ENCODE data around the gene TNS2. TPM values are rescaled to one million over a fixed set of nuclear protein-coding genes. Genes with fewer than 3 reads are reported as not detected.

TNS2 gene
- total and polyA plus RNA-seq, 2 of the 13 experiments (the other 11 are each of a cell fraction or from before 2014, with no cell fraction given), result 8.9 to 20.4 TPM

DNA sequence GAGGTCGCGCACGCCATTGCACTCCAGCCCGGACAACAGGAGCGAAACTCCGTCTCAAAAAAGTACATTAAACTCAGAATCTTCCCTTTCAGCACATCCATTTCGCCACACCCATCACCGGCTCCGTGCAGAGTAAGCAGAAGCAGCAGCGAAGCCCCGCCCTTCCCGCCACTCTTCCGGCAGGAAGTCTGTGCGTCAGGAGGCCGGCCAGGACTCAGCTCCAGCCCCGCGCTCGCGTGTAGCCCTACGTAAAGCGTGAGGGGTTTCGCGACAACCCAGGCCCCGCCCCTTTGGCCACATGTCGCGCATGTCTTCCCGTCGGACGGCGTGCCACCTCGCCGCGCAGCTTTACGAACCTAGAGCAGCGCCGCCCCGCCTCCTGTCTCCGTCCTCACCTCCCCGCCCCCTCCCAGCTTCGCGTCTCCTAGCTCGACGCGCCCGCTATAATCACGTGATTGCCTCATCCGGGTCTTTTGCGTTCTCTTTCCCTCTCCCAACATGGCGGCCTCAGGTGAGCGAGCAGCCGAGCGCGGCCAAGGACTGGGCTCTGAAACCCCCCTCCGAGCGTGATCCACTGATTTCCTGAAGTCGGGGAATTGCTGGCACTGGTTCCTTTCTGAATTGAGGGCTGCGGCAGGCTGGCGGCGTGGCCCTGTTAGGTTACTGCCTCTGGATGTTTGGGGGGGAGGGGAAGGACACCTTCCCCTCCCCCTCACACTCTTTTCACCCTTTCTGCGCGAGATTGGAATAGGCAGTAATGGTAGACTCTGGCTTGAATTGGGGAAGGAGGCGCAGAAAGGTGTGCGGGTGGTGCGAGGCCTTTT lies 43.7 kb upstream of the TNS2 start, which contains the start of gene EIF4B (continued):
- TF ChIP-seq, protein P1, sequence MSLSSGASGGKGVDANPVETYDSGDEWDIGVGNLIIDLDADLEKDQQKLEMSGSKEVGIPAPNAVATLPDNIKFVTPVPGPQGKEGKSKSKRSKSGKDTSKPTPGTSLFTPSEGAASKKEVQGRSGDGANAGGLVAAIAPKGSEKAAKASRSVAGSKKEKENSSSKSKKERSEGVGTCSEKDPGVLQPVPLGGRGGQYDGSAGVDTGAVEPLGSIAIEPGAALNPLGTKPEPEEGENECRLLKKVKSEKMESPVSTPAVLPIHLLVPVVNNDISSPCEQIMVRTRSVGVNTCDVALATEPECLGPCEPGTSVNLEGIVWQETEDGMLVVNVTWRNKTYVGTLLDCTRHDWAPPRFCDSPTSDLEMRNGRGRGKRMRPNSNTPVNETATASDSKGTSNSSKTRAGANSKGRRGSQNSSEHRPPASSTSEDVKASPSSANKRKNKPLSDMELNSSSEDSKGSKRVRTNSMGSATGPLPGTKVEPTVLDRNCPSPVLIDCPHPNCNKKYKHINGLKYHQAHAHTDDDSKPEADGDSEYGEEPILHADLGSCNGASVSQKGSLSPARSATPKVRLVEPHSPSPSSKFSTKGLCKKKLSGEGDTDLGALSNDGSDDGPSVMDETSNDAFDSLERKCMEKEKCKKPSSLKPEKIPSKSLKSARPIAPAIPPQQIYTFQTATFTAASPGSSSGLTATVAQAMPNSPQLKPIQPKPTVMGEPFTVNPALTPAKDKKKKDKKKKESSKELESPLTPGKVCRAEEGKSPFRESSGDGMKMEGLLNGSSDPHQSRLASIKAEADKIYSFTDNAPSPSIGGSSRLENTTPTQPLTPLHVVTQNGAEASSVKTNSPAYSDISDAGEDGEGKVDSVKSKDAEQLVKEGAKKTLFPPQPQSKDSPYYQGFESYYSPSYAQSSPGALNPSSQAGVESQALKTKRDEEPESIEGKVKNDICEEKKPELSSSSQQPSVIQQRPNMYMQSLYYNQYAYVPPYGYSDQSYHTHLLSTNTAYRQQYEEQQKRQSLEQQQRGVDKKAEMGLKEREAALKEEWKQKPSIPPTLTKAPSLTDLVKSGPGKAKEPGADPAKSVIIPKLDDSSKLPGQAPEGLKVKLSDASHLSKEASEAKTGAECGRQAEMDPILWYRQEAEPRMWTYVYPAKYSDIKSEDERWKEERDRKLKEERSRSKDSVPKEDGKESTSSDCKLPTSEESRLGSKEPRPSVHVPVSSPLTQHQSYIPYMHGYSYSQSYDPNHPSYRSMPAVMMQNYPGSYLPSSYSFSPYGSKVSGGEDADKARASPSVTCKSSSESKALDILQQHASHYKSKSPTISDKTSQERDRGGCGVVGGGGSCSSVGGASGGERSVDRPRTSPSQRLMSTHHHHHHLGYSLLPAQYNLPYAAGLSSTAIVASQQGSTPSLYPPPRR (CRISPR knock-in tag; IDR thresholded peaks at IDR 0.05; ENCODE audit: borderline replicate concordance), result no peak
- TF ChIP-seq, protein P2, sequence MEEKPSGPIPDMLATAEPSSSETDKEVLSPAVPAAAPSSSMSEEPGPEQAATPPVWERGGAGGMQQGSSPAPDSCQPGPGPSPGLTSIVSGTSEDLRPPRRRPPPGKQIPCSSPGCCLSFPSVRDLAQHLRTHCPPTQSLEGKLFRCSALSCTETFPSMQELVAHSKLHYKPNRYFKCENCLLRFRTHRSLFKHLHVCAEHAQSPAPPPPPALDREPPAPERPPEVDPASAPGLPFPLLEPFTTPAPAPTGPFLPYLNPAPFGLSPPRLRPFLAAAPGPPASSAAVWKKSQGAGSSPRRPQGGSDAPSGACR (CRISPR knock-in tag; IDR thresholded peaks at IDR 0.05), result no peak; the same call in 1 of the 2 replicates
- TF ChIP-seq ELF4 (CRISPR knock-in tag; IDR thresholded peaks at IDR 0.05; ENCODE audit: borderline replicate concordance) (no peak), ZFP41 (CRISPR knock-in tag; IDR thresholded peaks at IDR 0.05; ENCODE audit: borderline replicate concordance) (no peak; the same call in 1 of the 2 replicates), ZNF569 (CRISPR knock-in tag; IDR thresholded peaks at IDR 0.05; ENCODE audit: borderline replicate concordance) (no peak), ZNF549 (CRISPR knock-in tag; IDR thresholded peaks at IDR 0.05) (no peak), GTF3A (CRISPR knock-in tag; conservative IDR thresholded peaks at IDR 0.05) (no peak), ZNF788 (CRISPR knock-in tag; IDR thresholded peaks at IDR 0.05; ENCODE audit: borderline replicate concordance) (no peak; the same call in none of the 2 replicates), IRX3 (CRISPR knock-in tag; IDR thresholded peaks at IDR 0.05; ENCODE audit: borderline replicate concordance, low read depth) (0 out of 2 replicates have a peak, but pooled peaks have one; percentile 77), SRSF4 (IDR thresholded peaks at IDR 0.05; ENCODE audit: low read depth, low read length, poor library complexity, severe bottlenecking) (no peak), FOXM1 (CRISPR knock-in tag; IDR thresholded peaks at IDR 0.05) (no peak), FOXJ3 (CRISPR knock-in tag; IDR thresholded peaks at IDR 0.05; ENCODE audit: borderline replicate concordance) (no peak), HOXA3 (CRISPR knock-in tag; IDR thresholded peaks at IDR 0.05) (peak; percentile 92), SP140L (CRISPR knock-in tag; IDR thresholded peaks at IDR 0.05; ENCODE audit: borderline replicate concordance) (peak; percentile 8; the same call in 1 of the 2 replicates), JARID2 (CRISPR knock-in tag; IDR thresholded peaks at IDR 0.05; ENCODE audit: insufficient replicate concordance) (no peak)
- TF ChIP-seq, protein P3, sequence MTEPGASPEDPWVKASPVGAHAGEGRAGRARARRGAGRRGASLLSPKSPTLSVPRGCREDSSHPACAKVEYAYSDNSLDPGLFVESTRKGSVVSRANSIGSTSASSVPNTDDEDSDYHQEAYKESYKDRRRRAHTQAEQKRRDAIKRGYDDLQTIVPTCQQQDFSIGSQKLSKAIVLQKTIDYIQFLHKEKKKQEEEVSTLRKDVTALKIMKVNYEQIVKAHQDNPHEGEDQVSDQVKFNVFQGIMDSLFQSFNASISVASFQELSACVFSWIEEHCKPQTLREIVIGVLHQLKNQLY (CRISPR knock-in tag; IDR thresholded peaks at IDR 0.05), result peak; percentile 64
- TF ChIP-seq, protein P4, sequence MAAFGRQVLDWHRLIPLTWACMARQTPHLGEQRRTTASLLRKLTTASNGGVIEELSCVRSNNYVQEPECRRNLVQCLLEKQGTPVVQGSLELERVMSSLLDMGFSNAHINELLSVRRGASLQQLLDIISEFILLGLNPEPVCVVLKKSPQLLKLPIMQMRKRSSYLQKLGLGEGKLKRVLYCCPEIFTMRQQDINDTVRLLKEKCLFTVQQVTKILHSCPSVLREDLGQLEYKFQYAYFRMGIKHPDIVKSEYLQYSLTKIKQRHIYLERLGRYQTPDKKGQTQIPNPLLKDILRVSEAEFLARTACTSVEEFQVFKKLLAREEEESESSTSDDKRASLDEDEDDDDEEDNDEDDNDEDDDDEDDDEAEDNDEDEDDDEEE (CRISPR knock-in tag; IDR thresholded peaks at IDR 0.05), result no peak
- TF ChIP-seq, protein P5, sequence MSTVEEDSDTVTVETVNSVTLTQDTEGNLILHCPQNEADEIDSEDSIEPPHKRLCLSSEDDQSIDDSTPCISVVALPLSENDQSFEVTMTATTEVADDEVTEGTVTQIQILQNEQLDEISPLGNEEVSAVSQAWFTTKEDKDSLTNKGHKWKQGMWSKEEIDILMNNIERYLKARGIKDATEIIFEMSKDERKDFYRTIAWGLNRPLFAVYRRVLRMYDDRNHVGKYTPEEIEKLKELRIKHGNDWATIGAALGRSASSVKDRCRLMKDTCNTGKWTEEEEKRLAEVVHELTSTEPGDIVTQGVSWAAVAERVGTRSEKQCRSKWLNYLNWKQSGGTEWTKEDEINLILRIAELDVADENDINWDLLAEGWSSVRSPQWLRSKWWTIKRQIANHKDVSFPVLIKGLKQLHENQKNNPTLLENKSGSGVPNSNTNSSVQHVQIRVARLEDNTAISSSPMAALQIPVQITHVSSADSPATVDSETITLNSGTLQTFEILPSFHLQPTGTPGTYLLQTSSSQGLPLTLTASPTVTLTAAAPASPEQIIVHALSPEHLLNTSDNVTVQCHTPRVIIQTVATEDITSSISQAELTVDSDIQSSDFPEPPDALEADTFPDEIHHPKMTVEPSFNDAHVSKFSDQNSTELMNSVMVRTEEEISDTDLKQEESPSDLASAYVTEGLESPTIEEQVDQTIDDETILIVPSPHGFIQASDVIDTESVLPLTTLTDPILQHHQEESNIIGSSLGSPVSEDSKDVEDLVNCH (CRISPR knock-in tag; IDR thresholded peaks at IDR 0.05), result peak; percentile 99

Measured in HepG2 (cell line).